Heart right ventricle (tissue), 16 donors: ENCODE data around the gene FYN. TPM values are rescaled to one million over a fixed set of nuclear protein-coding genes. Genes with fewer than 3 reads are reported as not detected.
A peak's percentile ranks its signal among the peaks of the same experiment; 100 is the strongest.

Experiments used
- ATAC-seq, 8 donors: fragments of 200-7000 bp; cut with Tn5 transposase; one replicate each; pipeline ENCODE4 v1.9.1; 2020; ENCODE audit warnings: mild to moderate bottlenecking in 8 of 8, moderate library complexity in 8 of 8, moderate number of reproducible peaks in 1 of 8
- DNase-seq, 2 donors: peaks; one replicate each; pipeline ENCODE4 v3.0.0-alpha.2; 2020
- H3K27ac ChIP-seq, 10 donors: fragments of 200-600 bp; sonication (generic) in 2 of 10; one replicate each; pipeline versions ENCODE4 v1.5.0 to v1.8.0; 2020 to 2022; ENCODE audit warnings: mild to moderate bottlenecking in 3 of 10
- H3K27me3 ChIP-seq, 7 donors: fragments of 200-600 bp; one replicate each; pipeline ENCODE4 v1.8.0; 2021 to 2022; ENCODE audit warnings: mild to moderate bottlenecking in 2 of 7
- H3K36me3 ChIP-seq, 9 donors: fragments of 200-600 bp; sonication (generic) in 1 of 9; one replicate each; pipeline versions ENCODE4 v1.5.0 to v1.8.0; 2020 to 2022; ENCODE audit warnings: mild to moderate bottlenecking in 2 of 9
- H3K4me1 ChIP-seq, 9 donors: fragments of 200-600 bp; sonication (generic) in 1 of 9; one replicate each; pipeline versions ENCODE4 v1.5.0 to v1.8.0; 2020 to 2022; ENCODE audit warnings: mild to moderate bottlenecking in 4 of 9
- H3K4me3 ChIP-seq, 10 donors: fragments of 200-600 bp; sonication (generic) in 2 of 10; one replicate each; pipeline versions ENCODE4 v1.5.0 to v1.8.0; 2020 to 2022; ENCODE audit warnings: mild to moderate bottlenecking in 7 of 10, moderate library complexity in 2 of 10
- H3K9me3 ChIP-seq, 11 donors: fragments of 200-600 bp in 10 of 11; sonication (generic) in 2 of 11; one replicate each; pipeline versions ENCODE4 v1.5.0 to v1.8.0; 2013 to 2022; ENCODE audit warnings: mild to moderate bottlenecking in 2 of 11, control low read depth in 1 of 11, moderate library complexity in 1 of 11
- CTCF ChIP-seq, 9 donors: fragments of 200-600 bp; sonication (generic) in 2 of 9; IDR thresholded peaks; one replicate each; pipeline versions ENCODE4 v1.5.0 to v1.8.0; 2021 to 2022; ENCODE audit warnings: antibody characterized with exemption in 9 of 9, mild to moderate bottlenecking in 5 of 9, moderate library complexity in 1 of 9
- WGBS, 2 donors: extraction: QIAGEN DNeasy Blood & Tissue Kit; methylation state at CpG; one replicate each; pipeline ENCODE4 v1.1.7; 2013; ENCODE audit warnings: inconsistent platforms in 1 of 2; 5-methylcytosine and 5-hydroxymethylcytosine counted together
- intact Hi-C, 10 donors: fragments of 100-400 bp; cut with DNase I; formaldehyde crosslinking; loops; one replicate each; pipeline versions ENCODE4 v1.11.1 to v1.14.2; 2022
- polyA plus RNA-seq, 2 donors: library from polyadenylated mRNA; stranded (reverse); fragments of 200-250 nt; gene quantifications; one replicate each; pipeline ENCODE4 v1.2.3, GENCODE V29; 2013
- total RNA-seq, 10 donors: library from RNA; stranded (reverse); fragmentation: NEBNext Ultra II Directional in 3 of 10; extraction: Animal tissue kit (Norgen Biotek cat#: 25700) in 3 of 10; gene quantifications; one replicate each; pipeline versions ENCODE4 v1.2.1 to v1.2.4, GENCODE V29; 2021 to 2023
- donor health status: Arrhythmogenic right ventricular cardiomyopathy.
- donor health status: ischemic (EF 13 %, LVEDD 7.1; RV severe dilation, severe dysfunction).
- donor health status: healthy with polysubstance abuse.
- donor health status: DM: no; HTN: yes; CAD: no.
- donor health status: DM: no; HTN: no; CAD: no.
- donor health status: ischemic (EF 25% LVEDD 6.9; RV normal size, moderate dysfunction).
- donor health status: ischemic (EF 25% LVEDD 5.7; RV mildly dilated, moderate dysfunction).
- donor health status: healthy.
- donor health status: DM: yes; HTN: yes; CAD: no.
- donor health status: Ischemic cardiomyopathy.
- donor health status: ischemic (EF 35%, LVEDD 5.7; RV mildly dilated, moderate dysfunction).
- donor health status: nonischemic (EF 11% LVEDD 7.7; RV severe dilation, severe dysfunction).
- donor health status: DM: yes; HTN: yes; CAD: no.
- donor health status: PGD.
- donor health status: ischemic (EF 29% LVEDD 5.4; RV normal size, mild dysfunction).
- donor health status: nonischemic (EF 23%, LVEDD 6.1; RV moderate dilation, normal function).

Gene FYN
- total and polyA plus RNA-seq, 12 donors = 19.1 to 58.1 (median 42.2) TPM

- H3K4me3 ChIP-seq = peak overlapping the region in 1 of 10 donors; percentile 44
- no peak for TF ChIP-seq CTCF (IDR thresholded peaks at IDR 0.05)
- 57 to 60% methylated on average over 18 of the region's 18 CpGs for WGBS, 2 donors
- H3K4me1 ChIP-seq = peaks cover 5 to 98% (median 73%) of the 10 kb centered on the region in 9 donors
- ATAC-seq (peak; percentile 23 to 63 (median 48)), DNase-seq (no peak)
- peak overlapping the region in 8 of 10 donors; percentile 13 to 90 (median 52) for H3K27ac ChIP-seq
- intact Hi-C loops = loop anchor here in 2 of 10 donors (5.0 kb wide), 2 partner anchors 38 to 112 kb away; partner anchors contain the start of gene FYN (in 1 of the 2)
- no peaks in the 10 kb centered on the region for H3K36me3 ChIP-seq
- H3K9me3 ChIP-seq = no peaks in the 10 kb centered on the region
- H3K27me3 ChIP-seq = no peaks in the 10 kb centered on the region
Observed at GRCh38 chr6:111759836-111760785, 113.1 kb downstream of the FYN start.

- 53 to 66% methylated on average over 10 of the region's 10 CpGs for WGBS, 2 donors
- no peaks in the 10 kb centered on the region for H3K9me3 ChIP-seq
- ATAC-seq = peak in 1 of 8 donors; percentile 20
- intact Hi-C loops = loop anchor here in 1 of 10 donors (5.0 kb wide), 1 partner anchor 37 kb away; no protein-coding TSS in a partner anchor
- no peak for DNase-seq
- no peak for TF ChIP-seq CTCF (IDR thresholded peaks at IDR 0.05)
- H3K36me3 ChIP-seq = no peaks in the 10 kb centered on the region
- peak overlapping the region in 1 of 10 donors; percentile 44 for H3K4me3 ChIP-seq
- peak overlapping the region in 8 of 10 donors; percentile 13 to 90 (median 52) for H3K27ac ChIP-seq
- H3K27me3 ChIP-seq = no peaks in the 10 kb centered on the region
- H3K4me1 ChIP-seq = peaks cover 5 to 98% (median 73%) of the 10 kb centered on the region in 9 donors
Observed at GRCh38 chr6:111759331-111759835, 113.9 kb downstream of the FYN start.

GRCh38 chr6:111758608-111759329 lies 114.5 kb downstream of the FYN start:
- DNase-seq (no peak), ATAC-seq (no peak)
- H3K27ac ChIP-seq = peak overlapping the region in 7 of 10 donors; percentile 20 to 90 (median 55)
- 82 to 86% methylated on average over 11 of the region's 11 CpGs for WGBS, 2 donors
- TF ChIP-seq CTCF (IDR thresholded peaks at IDR 0.05) = no peak
- no peaks in the 10 kb centered on the region for H3K36me3 ChIP-seq
- peak overlapping the region in 1 of 10 donors; percentile 44 for H3K4me3 ChIP-seq
- no peaks in the 10 kb centered on the region for H3K9me3 ChIP-seq
- no peaks in the 10 kb centered on the region for H3K27me3 ChIP-seq
- H3K4me1 ChIP-seq = peaks cover 5 to 98% (median 73%) of the 10 kb centered on the region in 9 donors
- intact Hi-C loops = loop anchor here in 1 of 10 donors (5.0 kb wide), 1 partner anchor 36 kb away; no protein-coding TSS in a partner anchor

- no peak for TF ChIP-seq CTCF (IDR thresholded peaks at IDR 0.05)
- H3K4me3 ChIP-seq = peak overlapping the region in 1 of 10 donors; percentile 44
- DNase-seq (no peak), ATAC-seq (peak in 1 of 8 donors; percentile 42)
- no peaks in the 10 kb centered on the region for H3K9me3 ChIP-seq
- no peaks in the 10 kb centered on the region for H3K36me3 ChIP-seq
- peak overlapping the region in 5 of 10 donors; percentile 5 to 90 (median 19) for H3K27ac ChIP-seq
- intact Hi-C loops = loop anchor here in 1 of 10 donors (5.0 kb wide), 1 partner anchor 35 kb away; no protein-coding TSS in a partner anchor
- peaks cover 5 to 98% (median 73%) of the 10 kb centered on the region in 9 donors for H3K4me1 ChIP-seq
- WGBS, 2 donors = 38 to 59% methylated on average over 1 of the region's 1 CpG
- no peaks in the 10 kb centered on the region for H3K27me3 ChIP-seq
Observed at GRCh38 chr6:111757342-111757741, 115.9 kb downstream of the FYN start.
